Spleen (tissue), 11 donors: ENCODE results near the gene PLCB4. TPM values are rescaled to one million over a fixed set of nuclear protein-coding genes. Genes with fewer than 3 reads are reported as not detected.

Experiments
- DNase-seq: peaks from one replicate; pipeline ENCODE4 v3.0.0-alpha.2; 2020
- H3K27ac ChIP-seq, 8 donors: fragments of 200-600 bp; sonication (generic) in 7 of 8; 1 replicate in 4 of 8; 2 replicates in 4 of 8; pipeline versions ENCODE4 v1.5.0 to v1.8.0; 2016 to 2021; ENCODE audit warnings: inconsistent platforms in 4 of 8, mild to moderate bottlenecking in 4 of 8, moderate library complexity in 1 of 8
- H3K27me3 ChIP-seq, 7 donors: fragments of 200-600 bp; sonication (generic) in 6 of 7; replicated peaks in 1 of 7; 1 replicate in 4 of 7; 2 replicates in 3 of 7; pipeline versions ENCODE4 v1.5.0 to v1.8.0; 2016 to 2021; ENCODE audit warnings: inconsistent platforms in 3 of 7, mild to moderate bottlenecking in 1 of 7
- H3K36me3 ChIP-seq, 6 donors: fragments of 200-600 bp; sonication (generic) in 5 of 6; 1 replicate in 4 of 6; 2 replicates in 2 of 6; pipeline versions ENCODE4 v1.5.0 to v1.8.0; 2016 to 2021; ENCODE audit warnings: inconsistent platforms in 2 of 6
- H3K4me1 ChIP-seq, 6 donors: fragments of 200-600 bp; sonication (generic) in 5 of 6; 1 replicate in 3 of 6; 2 replicates in 3 of 6; pipeline versions ENCODE4 v1.5.0 to v1.8.0; 2016 to 2021; ENCODE audit warnings: inconsistent platforms in 3 of 6
- H3K4me3 ChIP-seq, 8 donors: fragments of 200-600 bp; sonication (generic) in 7 of 8; 1 replicate in 4 of 8; 2 replicates in 4 of 8; pipeline versions ENCODE4 v1.5.0 to v1.8.0; 2016 to 2021; ENCODE audit warnings: inconsistent platforms in 4 of 8, mild to moderate bottlenecking in 4 of 8, moderate library complexity in 2 of 8
- H3K9me3 ChIP-seq, 8 donors: fragments of 200-600 bp; sonication (generic) in 7 of 8; 1 replicate in 4 of 8; 2 replicates in 4 of 8; pipeline versions ENCODE4 v1.5.0 to v1.8.0; 2016 to 2021; ENCODE audit warnings: inconsistent platforms in 4 of 8
- POLR2A ChIP-seq, 3 donors: fragments of 450-650 bp; IDR thresholded peaks; one replicate each; pipeline ENCODE4 v1.5.1; 2017; ENCODE audit warnings: antibody characterized with exemption in 3 of 3, mild to moderate bottlenecking in 1 of 3
- POLR2AphosphoS5 ChIP-seq, 3 donors: sonication (generic); formaldehyde crosslinking; IDR thresholded peaks; one replicate each; pipeline ENCODE4 v1.5.1; 2017; ENCODE audit warnings: antibody characterized with exemption in 3 of 3
- WGBS, 5 donors: extraction: QIAGEN DNeasy Blood & Tissue Kit in 3 of 5; methylation state at CpG; one replicate each; pipeline versions ENCODE4 v1.1.5 to v1.1.7; 2013 to 2018; 5-methylcytosine and 5-hydroxymethylcytosine counted together
- intact Hi-C: fragments of 100-400 bp; cut with DNase I; formaldehyde crosslinking; loops from one replicate; pipeline ENCODE4 v1.15.0; 2023; ENCODE audit warnings: low total_unique reads
- polyA plus RNA-seq, 3 donors: library from polyadenylated mRNA; stranded (reverse); fragments of 200-250 nt; gene quantifications; one replicate each; pipeline ENCODE4 v1.2.1, GENCODE V29; 2013
- total RNA-seq, 7 donors: library from RNA; depleted of rRNA in 3 of 7; stranded (reverse); fragments of >200 nt in 3 of 7; fragmentation: NEBNext Ultra II Directional in 4 of 7; extraction: Animal tissue kit (Norgen Biotek cat#: 25700) in 4 of 7; gene quantifications; one replicate each; pipeline versions ENCODE4 v1.1.0 to v1.2.1, GENCODE V29; 2016 to 2021
- TF ChIP-seq, protein P1 (sequence below), 11 experiments: fragments of 200-600 bp in 7 of 11; fragments of 450-650 bp in 4 of 11; sonication (generic) in 4 of 11; IDR thresholded peaks in 8 of 11; conservative IDR thresholded peaks in 3 of 11; 1 replicate in 7 of 11; 2 replicates in 4 of 11; pipeline versions ENCODE4 v1.4.0 to v1.8.0; 2016 to 2021; ENCODE audit warnings: antibody characterized with exemption in 11 of 11, inconsistent platforms in 4 of 11, mild to moderate bottlenecking in 1 of 11
- donor health status: healthy with polysubstance abuse.
- donor health status: DM: no; HTN: no; CAD: no; lungs with moderate emphysema.
- donor health status: DM: no; HTN: no; CAD: no.
- donor health status: Bipolar disorder and iron deficiency.
- donor health status: healthy.
- donor health status: DM: no; HTN: no; CAD: no.
- donor health status: DM: yes; HTN: yes; CAD: no.

The PLCB4 gene
- total and polyA plus RNA-seq, 10 donors: 0.43 to 4.9 (median 1.6) TPM

DNA sequence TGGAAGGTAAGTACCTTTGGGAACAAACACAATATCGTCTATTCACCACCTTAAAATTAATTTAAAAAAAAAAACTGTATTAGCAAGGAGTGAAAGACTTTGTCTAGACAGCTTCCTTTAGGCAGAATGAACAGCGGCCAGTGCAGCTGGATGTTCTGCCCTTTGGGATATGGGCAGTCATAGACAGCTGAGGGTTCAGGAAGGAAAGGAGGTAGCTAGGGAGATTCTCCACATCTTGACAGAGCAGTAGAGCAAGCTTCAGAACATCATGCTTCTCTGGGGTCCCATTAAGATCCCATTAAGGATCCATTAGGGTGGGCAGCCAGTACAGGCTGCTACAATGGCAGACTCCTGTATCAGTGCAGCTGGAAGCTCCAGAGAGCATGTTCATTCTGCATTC is 46.5 kb upstream of the PLCB4 start:
- H3K4me3 ChIP-seq: no peak overlapping the region
- TF ChIP-seq, protein P1, sequence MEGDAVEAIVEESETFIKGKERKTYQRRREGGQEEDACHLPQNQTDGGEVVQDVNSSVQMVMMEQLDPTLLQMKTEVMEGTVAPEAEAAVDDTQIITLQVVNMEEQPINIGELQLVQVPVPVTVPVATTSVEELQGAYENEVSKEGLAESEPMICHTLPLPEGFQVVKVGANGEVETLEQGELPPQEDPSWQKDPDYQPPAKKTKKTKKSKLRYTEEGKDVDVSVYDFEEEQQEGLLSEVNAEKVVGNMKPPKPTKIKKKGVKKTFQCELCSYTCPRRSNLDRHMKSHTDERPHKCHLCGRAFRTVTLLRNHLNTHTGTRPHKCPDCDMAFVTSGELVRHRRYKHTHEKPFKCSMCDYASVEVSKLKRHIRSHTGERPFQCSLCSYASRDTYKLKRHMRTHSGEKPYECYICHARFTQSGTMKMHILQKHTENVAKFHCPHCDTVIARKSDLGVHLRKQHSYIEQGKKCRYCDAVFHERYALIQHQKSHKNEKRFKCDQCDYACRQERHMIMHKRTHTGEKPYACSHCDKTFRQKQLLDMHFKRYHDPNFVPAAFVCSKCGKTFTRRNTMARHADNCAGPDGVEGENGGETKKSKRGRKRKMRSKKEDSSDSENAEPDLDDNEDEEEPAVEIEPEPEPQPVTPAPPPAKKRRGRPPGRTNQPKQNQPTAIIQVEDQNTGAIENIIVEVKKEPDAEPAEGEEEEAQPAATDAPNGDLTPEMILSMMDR (IDR thresholded peaks at IDR 0.05 in 8 of 11, conservative IDR thresholded peaks at IDR 0.05 in 3 of 11): no peak
- no peak for TF ChIP-seq POLR2AphosphoS5 (IDR thresholded peaks at IDR 0.05)
- no peak for TF ChIP-seq POLR2A (IDR thresholded peaks at IDR 0.05)
- no peaks in the 10 kb centered on the region for H3K36me3 ChIP-seq
- H3K27me3 ChIP-seq: no peaks in the 10 kb centered on the region
- H3K27ac ChIP-seq: no peak overlapping the region
- no peaks in the 10 kb centered on the region for H3K9me3 ChIP-seq
- DNase-seq: no peak
- H3K4me1 ChIP-seq: no peaks in the 10 kb centered on the region
- intact Hi-C loops: no loop called here
- 75 to 86% (median 77%) methylated on average over 2 of the region's 2 CpGs for WGBS, 5 donors

DNA sequence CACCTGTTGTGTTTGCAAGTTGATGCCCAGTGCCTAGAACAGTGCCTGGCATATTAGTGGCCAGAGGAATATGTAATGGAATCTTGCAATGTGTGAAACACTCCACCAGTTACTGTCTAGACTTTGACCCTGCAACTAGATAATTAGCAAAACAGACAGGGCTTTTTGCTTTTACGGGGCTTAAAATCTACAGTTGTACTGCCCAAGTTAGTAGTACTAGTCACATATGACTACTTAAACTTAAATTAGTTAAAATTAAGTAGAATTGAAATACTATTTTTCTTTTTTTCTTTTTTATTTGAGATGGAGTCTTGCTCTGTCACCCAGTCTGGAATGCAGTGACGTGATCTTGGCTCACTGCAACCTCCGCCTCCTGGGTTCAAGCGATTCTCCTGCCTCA is 44.3 kb upstream of the PLCB4 start:
- Histone ChIP-seq H3K27ac (no peak overlapping the region), H3K36me3 (no peaks in the 10 kb centered on the region), H3K4me3 (no peak overlapping the region), H3K27me3 (no peaks in the 10 kb centered on the region), H3K4me1 (no peaks in the 10 kb centered on the region), H3K9me3 (no peaks in the 10 kb centered on the region)
- 93 to 96% (median 95%) methylated on average over 4 of the region's 4 CpGs for WGBS, 5 donors
- intact Hi-C loops: no loop called here
- no peak for DNase-seq
- TF ChIP-seq POLR2A (IDR thresholded peaks at IDR 0.05) (no peak), POLR2AphosphoS5 (IDR thresholded peaks at IDR 0.05) (no peak)
- TF ChIP-seq, protein P1 (IDR thresholded peaks at IDR 0.05 in 8 of 11, conservative IDR thresholded peaks at IDR 0.05 in 3 of 11): no peak

DNA sequence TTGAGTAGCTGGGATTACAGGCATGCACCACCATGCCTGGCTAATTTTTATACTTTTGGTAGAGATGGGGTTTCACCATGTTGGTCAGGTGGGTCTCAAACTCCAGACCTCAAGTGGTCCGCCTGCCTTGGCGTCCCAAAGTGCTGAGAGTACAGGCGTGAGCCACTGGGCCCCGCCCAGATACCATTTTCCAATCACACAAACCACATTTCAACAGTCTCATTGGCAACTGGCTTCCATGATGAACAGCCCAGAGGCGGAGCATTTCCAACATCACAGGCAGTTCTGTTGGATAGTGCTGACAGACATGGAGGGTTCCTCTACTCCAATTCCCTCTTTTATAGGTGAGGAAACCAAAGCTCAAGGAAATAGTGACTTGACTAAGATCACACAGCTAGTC is 43.9 kb upstream of the PLCB4 start:
- no peak overlapping the region for H3K4me3 ChIP-seq
- 88 to 99% (median 94%) methylated on average over 5 of the region's 5 CpGs for WGBS, 5 donors
- H3K4me1 ChIP-seq: no peaks in the 10 kb centered on the region
- no peaks in the 10 kb centered on the region for H3K9me3 ChIP-seq
- TF ChIP-seq POLR2AphosphoS5 (IDR thresholded peaks at IDR 0.05): no peak
- no peak for TF ChIP-seq POLR2A (IDR thresholded peaks at IDR 0.05)
- TF ChIP-seq, protein P1 (IDR thresholded peaks at IDR 0.05 in 8 of 11, conservative IDR thresholded peaks at IDR 0.05 in 3 of 11): no peak
- no peaks in the 10 kb centered on the region for H3K36me3 ChIP-seq
- H3K27ac ChIP-seq: no peak overlapping the region
- no peak for DNase-seq
- intact Hi-C loops: no loop called here
- no peaks in the 10 kb centered on the region for H3K27me3 ChIP-seq

DNA sequence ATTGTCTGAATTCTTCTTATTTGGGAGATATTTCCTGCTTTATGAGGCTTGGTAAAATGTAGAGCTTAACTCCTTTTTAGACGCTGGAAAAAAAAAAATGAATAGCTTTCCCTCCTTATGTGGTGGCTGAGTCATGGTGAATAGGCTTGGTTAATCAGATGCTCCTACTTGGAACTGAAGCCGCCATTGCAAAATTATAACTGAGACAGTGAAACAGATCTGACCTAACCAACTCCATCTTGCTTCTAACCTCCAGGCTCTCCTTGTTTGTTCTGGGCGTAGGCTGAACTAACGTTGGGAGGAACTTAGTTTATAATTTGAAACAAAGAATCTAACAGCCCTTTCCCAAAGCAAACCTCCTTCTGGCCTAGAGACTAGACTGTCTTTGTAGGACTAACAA is 43.2 kb upstream of the PLCB4 start:
- Histone ChIP-seq H3K9me3 (no peaks in the 10 kb centered on the region), H3K27me3 (no peaks in the 10 kb centered on the region), H3K4me1 (no peaks in the 10 kb centered on the region), H3K4me3 (no peak overlapping the region), H3K27ac (no peak overlapping the region), H3K36me3 (no peaks in the 10 kb centered on the region)
- no peak for DNase-seq
- TF ChIP-seq POLR2AphosphoS5 (IDR thresholded peaks at IDR 0.05) (no peak), POLR2A (IDR thresholded peaks at IDR 0.05) (no peak)
- TF ChIP-seq, protein P1 (IDR thresholded peaks at IDR 0.05 in 8 of 11, conservative IDR thresholded peaks at IDR 0.05 in 3 of 11): no peak
- intact Hi-C loops: no loop called here
- WGBS, 5 donors: 71 to 86% (median 78%) methylated on average over 4 of the region's 4 CpGs
